ENCODE measurements around the gene P2RX2. TPM values are rescaled to one million over a fixed set of nuclear protein-coding genes. Genes with fewer than 3 reads are reported as not detected.

P2RX2 gene
- polyA plus RNA-seq (ENCODE audit: insufficient read length): not detected

DNA sequence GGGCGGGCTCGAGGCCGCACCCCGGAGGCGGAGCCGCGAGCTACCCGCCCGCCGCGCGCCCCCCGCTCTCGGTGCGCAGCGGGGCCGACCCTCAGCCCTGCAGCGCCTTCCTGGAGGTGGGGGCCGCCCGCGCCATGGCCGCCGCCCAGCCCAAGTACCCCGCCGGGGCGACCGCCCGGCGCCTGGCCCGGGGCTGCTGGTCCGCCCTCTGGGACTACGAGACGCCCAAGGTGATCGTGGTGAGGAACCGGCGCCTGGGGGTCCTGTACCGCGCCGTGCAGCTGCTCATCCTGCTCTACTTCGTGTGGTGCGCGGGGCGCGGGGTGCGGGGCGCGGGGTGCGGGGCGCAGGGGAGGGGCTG, at the start of gene P2RX2:
Gene P2RX2 (plus strand): TSS at position 94 of the 361 bp plus-strand sequence. CDS start 41 bp downstream, at position 135.
- DNase-seq (ENCODE audit: low read depth): no peak

DNA sequence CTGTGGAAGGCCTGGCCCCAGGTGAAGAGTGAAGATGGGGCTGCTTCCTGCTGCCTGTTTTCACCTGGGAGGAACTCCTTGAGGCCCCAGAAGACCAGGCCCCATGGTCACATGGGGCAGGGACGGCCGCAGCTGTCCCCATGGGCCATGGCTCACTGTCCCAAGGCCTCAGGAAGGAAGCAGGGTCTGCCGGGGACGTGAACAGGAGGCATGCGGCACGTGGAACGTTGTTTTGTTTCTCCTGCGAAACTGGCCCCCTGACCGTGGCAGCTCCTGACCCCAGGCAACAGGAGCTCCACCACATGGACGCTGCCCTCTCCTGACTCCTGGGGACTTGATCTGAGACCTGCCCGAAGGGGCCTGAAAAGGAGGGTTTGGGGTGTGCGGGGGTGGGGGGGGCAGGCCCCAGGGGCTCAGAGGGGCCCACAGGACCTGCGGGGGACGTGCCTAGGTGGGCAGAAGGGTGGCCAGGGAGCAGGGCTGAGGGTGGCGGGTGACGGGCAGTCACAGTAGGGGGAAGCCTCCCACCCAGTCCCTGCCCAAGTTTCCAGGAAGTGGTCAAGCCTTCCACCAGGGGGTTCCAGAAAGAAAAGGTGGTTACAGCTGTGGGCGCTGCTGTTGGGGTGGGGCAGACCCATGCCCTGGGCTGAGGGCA, 49.6 kb upstream of the P2RX2 start:
- DNase-seq (ENCODE audit: low read depth): no peak

DNA sequence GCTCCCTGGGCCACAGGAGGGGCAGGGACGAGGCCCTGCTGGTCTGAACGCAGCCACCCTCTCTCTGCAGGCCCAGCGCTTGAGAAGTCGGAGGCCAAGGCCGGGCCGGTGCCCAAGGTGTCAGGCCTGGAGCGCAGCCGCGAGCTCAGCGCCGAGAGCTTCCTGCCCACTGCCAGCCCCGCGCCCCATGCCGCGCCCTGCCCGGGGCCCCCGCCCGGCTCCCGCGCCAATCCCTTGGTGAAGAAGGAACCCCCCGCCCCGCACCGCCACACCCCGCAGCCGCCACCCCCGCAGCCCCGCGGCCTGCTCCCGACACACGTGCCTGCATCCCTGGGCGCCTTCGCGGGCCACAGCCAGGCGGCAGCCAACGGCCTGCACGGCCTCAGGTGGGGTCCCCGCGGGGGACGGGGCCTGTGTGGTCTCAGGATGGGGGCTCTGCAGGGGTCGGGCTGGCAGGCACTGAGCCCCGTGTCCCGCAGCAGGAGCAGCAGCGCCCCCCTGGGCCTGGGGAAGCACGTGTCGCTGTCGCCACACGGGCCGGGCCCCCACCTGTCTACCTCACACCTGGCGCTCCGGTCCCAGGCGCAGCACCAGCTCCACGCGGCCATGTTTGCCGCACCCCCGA, 48.6 kb upstream of the P2RX2 start:
- DNase-seq (ENCODE audit: low read depth): no peak

DNA sequence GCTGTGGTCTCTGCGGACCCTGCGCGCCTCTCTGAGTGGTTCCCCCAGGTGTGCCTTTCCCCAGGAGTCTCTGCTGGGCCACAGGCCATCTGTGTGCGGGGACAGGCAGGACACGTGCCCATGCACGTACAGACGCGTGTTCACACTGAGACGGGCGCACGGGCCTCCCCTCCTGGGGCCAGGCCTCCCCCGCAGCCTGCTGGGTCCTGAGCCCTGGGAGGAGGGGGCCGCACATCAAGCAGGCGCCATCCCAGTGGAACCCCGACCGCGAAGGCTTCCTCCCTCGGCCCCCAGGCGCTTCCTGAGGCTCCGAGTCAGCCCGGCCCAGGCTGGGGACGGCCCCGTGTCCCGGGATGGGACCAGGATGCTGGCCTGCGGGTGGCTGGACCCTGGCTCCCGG, 47.9 kb upstream of the P2RX2 start:
- DNase-seq (ENCODE audit: low read depth): no peak

DNA sequence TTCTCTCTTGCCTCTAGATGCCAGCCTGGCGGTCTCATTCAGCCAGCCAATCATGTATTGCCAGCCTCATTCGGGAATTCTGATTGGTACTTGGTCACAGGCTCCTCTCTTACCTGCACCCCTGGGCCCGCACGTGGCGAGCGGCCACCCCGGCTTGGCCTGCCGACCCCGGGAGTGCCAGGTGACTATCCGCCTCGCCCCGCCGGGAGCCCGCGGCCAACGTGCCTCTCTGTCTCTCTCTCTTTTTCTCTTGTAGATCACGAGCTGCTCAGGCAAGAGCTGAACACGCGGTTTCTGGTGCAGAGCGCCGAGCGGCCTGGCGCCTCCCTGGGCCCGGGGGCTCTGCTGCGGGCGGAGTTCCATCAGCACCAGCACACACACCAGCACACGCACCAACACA, 47.5 kb upstream of the P2RX2 start:
- DNase-seq (ENCODE audit: low read depth): no peak

GRCh38 chr12:132571598-132571997, 47.0 kb upstream of the P2RX2 start:
- DNase-seq (ENCODE audit: low read depth): no peak

- no peak for DNase-seq (ENCODE audit: low read depth)
Observed at GRCh38 chr12:132572106-132572505, 46.5 kb upstream of the P2RX2 start.

DNA sequence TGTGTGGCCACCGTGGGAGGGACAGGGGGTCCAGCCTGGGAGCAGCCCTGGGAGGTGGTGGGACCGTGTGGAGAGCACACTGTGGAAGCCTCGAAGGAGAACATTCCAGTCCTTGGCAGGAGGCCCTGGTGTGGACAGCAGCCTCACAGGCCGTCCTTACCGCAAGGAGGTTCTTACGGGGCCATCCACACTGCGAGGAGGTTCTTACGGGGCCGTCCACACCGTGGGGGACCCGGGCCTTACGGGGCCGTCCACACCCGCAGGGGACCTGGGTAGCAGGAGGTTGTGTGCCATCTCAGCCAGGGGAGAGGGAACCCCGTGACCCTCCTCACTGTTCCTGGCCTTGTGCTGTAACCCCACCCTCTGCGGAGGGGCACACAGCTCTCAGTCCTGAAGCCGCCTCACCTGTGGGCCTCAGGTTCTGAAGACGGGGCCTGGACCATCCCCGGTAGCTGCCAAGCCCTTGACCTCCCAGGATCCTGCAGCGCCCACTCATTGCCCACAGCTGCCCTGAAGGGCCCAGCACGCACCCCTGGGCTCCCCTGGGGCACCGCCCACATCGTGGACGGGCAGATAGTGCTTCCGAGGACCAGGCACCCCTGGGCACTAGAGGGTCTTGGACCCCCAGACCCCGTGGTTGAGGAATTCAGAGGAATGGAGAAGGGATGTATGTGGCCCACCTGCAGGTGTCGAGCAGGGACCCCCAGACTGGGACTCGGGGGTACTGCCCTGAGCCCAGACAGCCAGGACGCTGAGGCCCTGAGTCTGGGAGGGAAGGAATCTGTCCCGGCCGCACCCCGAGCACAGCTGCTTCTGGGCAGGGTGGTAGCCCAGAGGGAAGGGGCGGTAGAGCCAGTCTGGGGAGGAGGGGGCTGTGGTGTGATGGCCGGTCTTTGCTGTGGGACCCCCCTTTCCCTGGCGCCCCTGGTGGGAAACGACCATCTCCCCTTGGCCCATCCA, 45.5 kb upstream of the P2RX2 start:
- DNase-seq (ENCODE audit: low read depth): no peak

DNA sequence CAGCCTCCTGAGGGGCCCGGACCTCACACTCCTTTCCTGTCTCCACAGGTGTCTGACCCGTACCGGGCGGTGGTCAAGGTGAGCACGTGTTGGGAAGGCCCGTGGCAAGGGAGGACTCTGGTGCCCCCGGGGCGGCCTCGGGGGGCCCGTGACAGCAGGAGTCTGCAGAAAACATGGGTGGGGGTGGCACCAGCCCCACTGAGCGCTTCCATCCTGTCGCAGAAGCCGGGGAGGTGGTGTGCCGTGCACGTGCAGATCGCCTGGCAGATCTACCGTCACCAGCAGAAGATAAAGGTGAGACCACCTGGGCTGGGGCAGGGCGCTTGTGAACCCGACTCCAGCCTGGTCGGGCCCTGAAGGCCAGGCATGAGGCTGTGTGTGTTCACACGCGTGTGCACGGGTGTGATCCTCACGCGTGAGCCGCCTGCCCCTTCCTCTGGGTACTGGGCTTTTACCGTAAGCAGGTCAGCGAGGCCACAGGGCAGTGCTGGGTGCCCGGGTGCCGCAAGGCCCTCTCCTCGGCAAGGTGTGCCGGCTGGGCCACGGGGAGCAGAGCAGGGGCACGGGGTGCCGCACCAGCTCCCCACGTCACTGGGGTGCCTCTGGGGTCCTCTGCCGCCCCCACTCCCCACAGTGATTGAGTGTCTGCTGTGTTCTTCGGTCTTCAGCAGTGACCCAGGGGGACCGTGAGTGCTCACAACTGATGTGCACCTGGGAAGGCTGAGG, 44.1 kb upstream of the P2RX2 start:
- DNase-seq (ENCODE audit: low read depth): no peak

DNA sequence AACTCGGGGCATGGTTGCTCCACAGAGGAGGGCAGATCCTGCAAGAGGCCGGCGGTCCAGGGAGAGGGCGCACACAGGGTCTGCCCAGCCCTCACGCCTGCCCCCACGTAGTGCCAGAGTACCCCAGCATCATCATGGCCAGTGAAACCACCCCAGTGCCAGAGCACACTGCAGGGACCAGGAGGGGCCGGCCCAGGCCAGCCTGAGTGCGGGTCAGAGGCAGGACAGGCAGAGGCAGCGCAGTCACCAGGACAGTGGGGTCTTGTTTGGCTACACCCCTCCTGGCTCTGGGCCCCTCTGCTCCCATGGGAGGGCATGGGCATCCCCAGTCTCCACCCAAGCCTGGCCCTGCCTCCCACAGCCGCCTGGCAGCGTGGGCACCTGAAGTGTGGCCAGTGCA, 42.9 kb upstream of the P2RX2 start:
- DNase-seq (ENCODE audit: low read depth): no peak

DNA sequence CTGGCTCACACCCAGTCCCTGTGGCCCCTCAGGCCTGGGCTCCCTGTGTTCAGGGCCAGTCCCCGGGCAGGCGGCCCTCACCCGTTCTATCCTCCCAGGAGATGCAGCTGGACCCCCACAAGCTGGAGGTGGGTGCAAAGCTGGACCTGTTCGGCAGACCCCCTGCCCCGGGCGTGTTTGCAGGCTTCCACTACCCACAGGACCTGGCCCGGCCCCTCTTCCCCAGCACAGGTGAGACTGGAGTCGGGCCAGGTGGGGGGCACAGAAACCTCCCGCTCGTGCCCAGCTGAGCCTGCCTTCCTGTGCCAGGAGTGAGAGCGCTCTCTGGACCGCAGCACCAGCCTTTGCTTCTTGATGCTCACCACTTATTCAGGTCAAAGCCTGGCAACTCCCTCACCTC, 41.9 kb upstream of the P2RX2 start:
- no peak for DNase-seq (ENCODE audit: low read depth)

GRCh38 chr12:132577191-132577920, 41.2 kb upstream of the P2RX2 start:
- DNase-seq (ENCODE audit: low read depth): no peak

DNA sequence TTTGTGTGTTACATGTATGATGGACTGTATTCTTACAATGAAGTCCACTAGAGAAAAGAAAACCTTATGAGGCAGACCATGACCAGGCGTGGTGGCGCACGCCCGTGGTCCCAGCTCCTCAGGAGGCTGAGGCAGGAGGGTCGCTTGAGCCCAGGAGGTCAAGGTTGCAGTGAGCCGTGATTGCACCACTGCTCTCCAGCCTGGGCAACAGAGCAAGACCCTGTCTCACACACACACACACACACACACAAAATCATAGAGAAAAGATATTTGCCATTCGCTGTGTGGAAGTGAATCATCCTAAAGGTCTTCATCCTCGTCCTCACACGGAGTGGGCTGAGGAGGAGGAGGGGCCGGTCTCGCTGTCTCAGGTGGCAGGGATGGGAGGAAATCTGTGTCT, 40.5 kb upstream of the P2RX2 start:
- no peak for DNase-seq (ENCODE audit: low read depth)

GRCh38 chr12:132578826-132579225, 39.8 kb upstream of the P2RX2 start:
- no peak for DNase-seq (ENCODE audit: low read depth)

- peak; percentile 52 for DNase-seq (ENCODE audit: low read depth)
Observed at GRCh38 chr12:132579744-132580143, 38.8 kb upstream of the P2RX2 start.

GRCh38 chr12:132580701-132581292, 37.8 kb upstream of the P2RX2 start:
- DNase-seq (ENCODE audit: low read depth): no peak

DNA sequence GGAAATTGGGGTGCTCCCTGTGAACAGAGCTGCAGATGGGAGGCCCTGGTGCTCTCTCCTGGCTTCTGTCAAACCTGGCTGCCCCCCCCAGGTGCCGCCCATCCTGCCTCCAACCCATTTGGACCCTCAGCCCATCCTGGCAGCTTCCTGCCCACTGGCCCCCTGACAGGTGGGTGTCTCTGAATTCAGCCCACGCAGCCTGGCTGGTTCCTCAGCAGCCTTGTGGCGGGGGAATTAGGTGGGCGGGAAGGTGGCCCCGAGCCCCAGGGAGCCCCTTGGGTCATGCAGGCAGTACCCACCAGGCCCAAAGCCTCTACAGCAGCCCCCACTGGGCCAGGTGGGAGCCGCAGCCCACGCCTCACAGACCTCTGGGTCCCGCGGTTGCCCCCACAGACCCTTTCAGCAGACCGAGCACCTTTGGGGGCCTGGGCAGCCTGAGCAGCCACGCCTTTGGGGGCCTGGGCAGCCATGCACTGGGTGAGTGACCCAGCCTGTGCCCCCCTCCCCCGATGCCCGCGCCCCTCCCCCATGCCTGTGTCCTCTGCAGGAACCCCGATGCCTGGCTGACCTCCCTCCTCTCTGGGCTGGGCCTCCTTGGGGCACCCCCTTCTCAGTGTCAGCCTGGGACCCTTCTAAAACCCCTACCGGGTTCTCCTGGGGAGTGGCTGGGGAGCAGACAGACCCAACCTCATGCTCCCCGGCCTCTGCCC, 37.1 kb upstream of the P2RX2 start:
- no peak for DNase-seq (ENCODE audit: low read depth)

DNA sequence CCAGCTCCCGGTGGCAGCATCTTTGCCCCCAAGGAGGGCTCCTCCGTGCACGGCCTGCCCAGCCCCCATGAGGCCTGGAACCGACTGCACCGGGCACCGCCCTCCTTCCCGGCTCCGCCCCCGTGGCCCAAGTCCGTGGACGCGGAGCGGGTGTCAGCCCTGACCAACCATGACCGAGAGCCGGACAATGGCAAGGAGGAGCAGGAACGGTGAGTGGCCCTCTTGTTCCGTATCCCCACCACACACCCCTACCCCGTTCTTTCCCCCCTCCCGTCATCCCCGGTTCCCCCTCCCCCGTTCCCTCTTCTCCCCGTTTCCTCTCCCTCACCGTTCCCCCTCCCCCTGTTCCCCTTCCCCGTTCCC, 36.5 kb upstream of the P2RX2 start:
- no peak for DNase-seq (ENCODE audit: low read depth)

DNA sequence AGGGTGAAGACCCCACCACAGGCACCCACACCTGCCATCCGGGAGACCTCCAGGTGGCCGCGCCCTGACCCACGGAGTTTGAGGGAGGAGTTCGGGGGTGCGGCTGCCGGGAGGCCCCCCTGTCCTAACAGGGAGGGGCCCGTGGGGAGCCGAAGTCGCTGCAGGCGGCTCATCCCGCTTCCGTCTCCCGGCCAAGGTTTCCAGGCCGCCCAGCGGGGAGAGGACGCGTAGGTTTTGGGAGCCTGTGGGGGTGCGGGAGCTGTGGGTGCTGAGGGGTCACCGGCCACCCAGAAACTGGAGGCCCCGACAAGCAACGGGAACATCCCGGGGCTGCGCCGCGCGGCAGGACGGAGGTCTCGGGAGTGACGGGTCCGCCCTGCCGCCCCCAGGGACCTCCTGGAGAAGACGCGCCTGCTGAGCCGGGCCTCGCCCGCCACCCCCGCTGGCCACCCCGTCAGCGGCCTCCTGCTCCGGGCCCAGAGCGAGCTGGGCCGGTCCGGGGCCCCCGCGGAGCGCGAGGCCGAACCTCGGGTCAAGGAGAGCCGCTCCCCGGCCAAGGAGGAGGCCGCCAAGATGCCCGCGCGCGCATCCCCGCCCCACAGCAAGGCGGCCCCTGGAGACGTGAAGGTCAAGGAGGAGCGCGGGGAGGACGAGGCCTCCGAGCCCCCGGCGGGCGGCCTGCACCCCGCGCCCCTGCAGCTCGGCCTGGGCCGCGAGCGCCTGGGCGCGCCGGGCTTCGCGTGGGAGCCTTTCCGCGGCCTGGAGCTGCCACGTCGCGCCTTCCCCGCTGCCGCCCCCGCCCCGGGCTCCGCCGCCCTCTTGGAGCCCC, 35.8 kb upstream of the P2RX2 start:
- DNase-seq (ENCODE audit: low read depth): no peak

- no peak for DNase-seq (ENCODE audit: low read depth)
Observed at GRCh38 chr12:132583411-132583710, 35.2 kb upstream of the P2RX2 start.
